ENCODE results near the gene DLGAP1.

The DLGAP1 gene

GRCh38 chr18:3874125-3874524, 581.0 kb downstream of the DLGAP1 start:
- TF ChIP-seq, protein P1, sequence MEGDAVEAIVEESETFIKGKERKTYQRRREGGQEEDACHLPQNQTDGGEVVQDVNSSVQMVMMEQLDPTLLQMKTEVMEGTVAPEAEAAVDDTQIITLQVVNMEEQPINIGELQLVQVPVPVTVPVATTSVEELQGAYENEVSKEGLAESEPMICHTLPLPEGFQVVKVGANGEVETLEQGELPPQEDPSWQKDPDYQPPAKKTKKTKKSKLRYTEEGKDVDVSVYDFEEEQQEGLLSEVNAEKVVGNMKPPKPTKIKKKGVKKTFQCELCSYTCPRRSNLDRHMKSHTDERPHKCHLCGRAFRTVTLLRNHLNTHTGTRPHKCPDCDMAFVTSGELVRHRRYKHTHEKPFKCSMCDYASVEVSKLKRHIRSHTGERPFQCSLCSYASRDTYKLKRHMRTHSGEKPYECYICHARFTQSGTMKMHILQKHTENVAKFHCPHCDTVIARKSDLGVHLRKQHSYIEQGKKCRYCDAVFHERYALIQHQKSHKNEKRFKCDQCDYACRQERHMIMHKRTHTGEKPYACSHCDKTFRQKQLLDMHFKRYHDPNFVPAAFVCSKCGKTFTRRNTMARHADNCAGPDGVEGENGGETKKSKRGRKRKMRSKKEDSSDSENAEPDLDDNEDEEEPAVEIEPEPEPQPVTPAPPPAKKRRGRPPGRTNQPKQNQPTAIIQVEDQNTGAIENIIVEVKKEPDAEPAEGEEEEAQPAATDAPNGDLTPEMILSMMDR (IDR thresholded peaks at IDR 0.05; ENCODE audit: extremely low read depth, insufficient read depth, missing control alignments), result no peak
- no peak for DNase-seq (ENCODE audit: low spot score)
- in situ Hi-C loops (cut with MboI; ENCODE audit: low pct_unique_long_range_greater_than_20kb, low sequenced_read_pairs, unreplicated experiment), result no loop called here

DNA sequence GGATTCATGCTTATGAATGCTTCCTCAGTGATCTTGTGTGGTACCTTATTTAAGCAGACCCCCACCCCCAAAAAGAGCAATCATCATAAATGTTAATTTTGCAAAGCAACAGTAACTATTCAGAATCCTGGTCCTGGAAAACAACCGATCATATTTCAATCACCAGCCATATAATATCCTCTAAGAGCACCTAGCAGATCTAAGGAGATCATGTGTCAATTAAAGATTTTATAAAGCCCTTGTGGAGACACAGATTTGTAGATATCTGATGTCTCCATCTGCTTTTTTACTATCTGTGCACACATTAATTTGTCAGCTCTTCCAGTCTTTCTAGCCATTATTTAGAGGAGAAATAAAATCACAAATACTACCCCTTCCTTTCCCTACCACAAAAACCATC, 581.4 kb downstream of the DLGAP1 start:
- in situ Hi-C loops (cut with MboI; ENCODE audit: low pct_unique_long_range_greater_than_20kb, low sequenced_read_pairs, unreplicated experiment), result no loop called here
- DNase-seq (ENCODE audit: low spot score), result no peak

DNA sequence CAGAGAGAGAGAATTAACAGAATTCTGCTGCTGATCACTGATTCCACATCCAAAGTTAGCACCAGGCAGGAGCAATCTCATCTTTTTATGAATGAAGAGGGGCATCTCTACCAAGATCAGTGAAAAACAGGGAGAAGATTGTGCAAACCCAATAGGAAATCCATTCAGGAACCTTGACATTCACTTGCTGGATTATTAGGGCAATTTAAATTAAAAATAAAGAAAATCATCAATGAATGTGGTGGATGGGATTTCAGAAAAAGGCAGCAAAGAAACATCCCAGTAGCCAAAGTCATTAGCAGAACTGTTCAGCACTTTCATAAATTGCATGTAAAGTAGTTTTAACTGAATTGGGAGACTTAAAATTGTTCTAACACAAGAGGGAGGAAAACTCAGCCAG, 581.9 kb downstream of the DLGAP1 start:
- in situ Hi-C loops (cut with MboI; ENCODE audit: low pct_unique_long_range_greater_than_20kb, low sequenced_read_pairs, unreplicated experiment), result no loop called here
- TF ChIP-seq, protein P1 (IDR thresholded peaks at IDR 0.05; ENCODE audit: extremely low read depth, insufficient read depth, missing control alignments), result no peak
- DNase-seq (ENCODE audit: low spot score), result no peak

More for the DNA sequence above, 581.4 kb downstream of the DLGAP1 start:
- TF ChIP-seq, protein P1 (IDR thresholded peaks at IDR 0.05; ENCODE audit: extremely low read depth, insufficient read depth, missing control alignments), result no peak

DNA sequence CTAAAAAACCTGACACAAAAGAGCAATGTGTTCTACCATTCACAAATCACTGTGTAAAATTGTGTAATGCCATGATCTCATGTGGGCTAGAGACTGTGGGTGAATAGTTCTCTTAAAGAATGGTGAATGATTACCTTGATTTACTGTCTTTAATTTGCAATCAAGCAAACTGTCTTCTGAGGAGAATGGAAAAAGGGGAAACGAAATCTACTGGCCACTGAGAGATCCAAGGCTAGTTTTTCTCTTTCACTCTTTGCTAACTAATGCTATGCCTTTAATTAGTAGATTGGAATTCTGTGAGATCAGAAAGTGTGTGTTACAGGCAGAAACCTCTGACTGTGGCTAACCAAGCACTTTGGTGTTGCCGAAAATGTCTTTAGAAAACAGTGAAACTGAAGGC, 582.5 kb downstream of the DLGAP1 start:
- TF ChIP-seq, protein P1 (IDR thresholded peaks at IDR 0.05; ENCODE audit: extremely low read depth, insufficient read depth, missing control alignments), result no peak
- in situ Hi-C loops (cut with MboI; ENCODE audit: low pct_unique_long_range_greater_than_20kb, low sequenced_read_pairs, unreplicated experiment), result no loop called here
- DNase-seq (ENCODE audit: low spot score), result no peak

DNA sequence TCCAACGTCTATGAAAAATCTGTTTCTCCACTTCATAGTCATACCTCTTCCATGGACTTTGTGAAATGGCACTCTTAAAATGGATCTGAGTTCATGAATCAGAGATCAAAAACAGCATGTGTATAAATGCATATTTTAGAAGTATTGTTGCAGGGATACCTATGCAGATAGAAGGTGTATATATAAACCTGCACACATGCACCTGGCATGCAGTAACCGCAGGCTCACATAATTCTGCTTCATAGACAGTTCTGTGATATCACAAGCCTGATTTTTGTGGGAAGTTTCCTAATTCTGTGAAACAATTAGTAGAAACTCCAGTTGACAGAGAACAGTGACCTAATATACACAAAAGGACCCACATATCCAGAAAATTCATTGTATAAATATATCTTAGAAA, 583.4 kb downstream of the DLGAP1 start:
- in situ Hi-C loops (cut with MboI; ENCODE audit: low pct_unique_long_range_greater_than_20kb, low sequenced_read_pairs, unreplicated experiment), result no loop called here
- TF ChIP-seq, protein P1 (IDR thresholded peaks at IDR 0.05; ENCODE audit: extremely low read depth, insufficient read depth, missing control alignments), result no peak
- no peak for DNase-seq (ENCODE audit: low spot score)

GRCh38 chr18:3870914-3871313, 584.2 kb downstream of the DLGAP1 start:
- no peak for DNase-seq (ENCODE audit: low spot score)
- in situ Hi-C loops (cut with MboI; ENCODE audit: low pct_unique_long_range_greater_than_20kb, low sequenced_read_pairs, unreplicated experiment), result no loop called here
- TF ChIP-seq, protein P1 (IDR thresholded peaks at IDR 0.05; ENCODE audit: extremely low read depth, insufficient read depth, missing control alignments), result no peak

DNA sequence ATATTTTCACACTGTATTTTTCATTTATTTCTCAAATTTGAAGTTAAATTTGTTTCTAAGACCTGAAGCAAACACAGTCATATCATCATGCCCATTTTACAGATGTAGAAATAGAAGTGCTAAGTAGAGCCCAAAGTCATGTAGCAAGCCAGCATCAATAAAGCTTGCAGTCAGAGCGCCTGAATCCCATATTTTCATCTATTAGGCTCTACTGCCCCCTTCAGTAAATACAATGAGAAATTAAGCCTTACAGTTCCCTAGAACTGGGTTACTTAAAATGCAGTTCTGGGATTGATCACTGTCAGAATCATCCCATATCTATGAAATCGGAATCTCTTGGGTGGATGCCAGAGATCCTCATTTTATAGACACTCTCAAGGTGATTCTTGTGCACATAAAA, 585.3 kb downstream of the DLGAP1 start:
- in situ Hi-C loops (cut with MboI; ENCODE audit: low pct_unique_long_range_greater_than_20kb, low sequenced_read_pairs, unreplicated experiment), result no loop called here
- TF ChIP-seq, protein P1 (IDR thresholded peaks at IDR 0.05; ENCODE audit: extremely low read depth, insufficient read depth, missing control alignments), result peak; percentile 22
- no peak for DNase-seq (ENCODE audit: low spot score)

Data from GM13977 (cell line).